ENCODE measurements around the gene CT45A6. TPM values are rescaled to one million over a fixed set of nuclear protein-coding genes. Genes with fewer than 3 reads are reported as not detected.

CT45A6 gene
- total RNA-seq, 1 experiment from 2014 or later = not detected

Other genes starting within 250 kb of the CT45A6 start
- gene CT45A1, start 89.1 kb downstream of the CT45A6 start, total RNA-seq (2021) = not detected in 2 replicates
- gene CT45A3, start 34.6 kb downstream of the CT45A6 start, total RNA-seq (2021) = not detected in 2 replicates
- gene CT45A5, start 17.3 kb downstream of the CT45A6 start, total RNA-seq (2021) = not detected in 2 replicates
- gene CT45A2, start 17.2 kb upstream of the CT45A6 start, total RNA-seq (2021) = not detected in 2 replicates
- gene CT45A7, start 34.5 kb upstream of the CT45A6 start, total RNA-seq (2021) = not detected in 2 replicates
- not detected in 2 replicates for gene CT45A8, start 51.8 kb upstream of the CT45A6 start, total RNA-seq (2021)
- not detected in 2 replicates for gene CT45A9, start 69.0 kb upstream of the CT45A6 start, total RNA-seq (2021)
- gene CT45A10, start 90.7 kb upstream of the CT45A6 start, total RNA-seq (2021) = not detected in 2 replicates
- not detected in 2 replicates for gene SAGE1, start 90.9 kb upstream of the CT45A6 start, total RNA-seq (2021)
- 22.6 and 25.8 TPM in 2 replicates for gene MMGT1, start 171.2 kb upstream of the CT45A6 start, total RNA-seq (2021)
- gene SLC9A6, start 182.6 kb upstream of the CT45A6 start, total RNA-seq (2021) = 13.0 and 14.3 TPM in 2 replicates